C4-2B (cell line): ENCODE results near the gene UMAD1.

Experiments
- ZFX ChIP-seq: fragments of 450-650 bp; IDR thresholded peaks from 2 replicates; pipeline ENCODE4 v1.6.1; 2017
- TF ChIP-seq, protein P1 (sequence below): fragments of 450-650 bp; conservative IDR thresholded peaks from 2 replicates; pipeline ENCODE4 v1.5.1; 2017; ENCODE audit warnings: mild to moderate bottlenecking

DNA sequence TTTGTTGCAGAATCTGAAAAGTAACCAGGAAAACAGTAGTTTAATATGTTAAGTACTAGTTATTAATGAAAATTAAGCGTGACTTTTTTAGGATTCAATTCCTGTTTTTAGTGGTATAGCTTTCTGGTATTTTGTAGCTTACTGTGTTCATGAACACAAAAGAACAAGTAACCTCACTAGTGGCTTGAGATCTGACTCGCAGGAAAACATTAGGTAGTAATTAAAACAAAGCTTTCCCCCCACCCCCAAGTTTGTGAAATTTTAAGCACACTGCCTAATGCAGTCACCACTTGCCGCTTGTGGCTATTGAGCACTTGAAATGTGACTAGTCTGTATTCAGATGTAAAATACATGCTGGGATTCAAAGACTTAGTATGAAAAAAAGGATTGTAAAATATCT, 180.4 kb downstream of the UMAD1 start:
- TF ChIP-seq, protein P1, sequence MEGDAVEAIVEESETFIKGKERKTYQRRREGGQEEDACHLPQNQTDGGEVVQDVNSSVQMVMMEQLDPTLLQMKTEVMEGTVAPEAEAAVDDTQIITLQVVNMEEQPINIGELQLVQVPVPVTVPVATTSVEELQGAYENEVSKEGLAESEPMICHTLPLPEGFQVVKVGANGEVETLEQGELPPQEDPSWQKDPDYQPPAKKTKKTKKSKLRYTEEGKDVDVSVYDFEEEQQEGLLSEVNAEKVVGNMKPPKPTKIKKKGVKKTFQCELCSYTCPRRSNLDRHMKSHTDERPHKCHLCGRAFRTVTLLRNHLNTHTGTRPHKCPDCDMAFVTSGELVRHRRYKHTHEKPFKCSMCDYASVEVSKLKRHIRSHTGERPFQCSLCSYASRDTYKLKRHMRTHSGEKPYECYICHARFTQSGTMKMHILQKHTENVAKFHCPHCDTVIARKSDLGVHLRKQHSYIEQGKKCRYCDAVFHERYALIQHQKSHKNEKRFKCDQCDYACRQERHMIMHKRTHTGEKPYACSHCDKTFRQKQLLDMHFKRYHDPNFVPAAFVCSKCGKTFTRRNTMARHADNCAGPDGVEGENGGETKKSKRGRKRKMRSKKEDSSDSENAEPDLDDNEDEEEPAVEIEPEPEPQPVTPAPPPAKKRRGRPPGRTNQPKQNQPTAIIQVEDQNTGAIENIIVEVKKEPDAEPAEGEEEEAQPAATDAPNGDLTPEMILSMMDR, result no peak
- no peak for TF ChIP-seq ZFX
